ENCODE data around the gene ANKRD23.
"Not testable (repeated sequence)": the region's sequence is repeated elsewhere in the genome, so short reads cannot be mapped to it uniquely, and the experiment has no call there.

The ANKRD23 gene

GRCh38 chr2:96796497-96796896 lies 47.3 kb downstream of the ANKRD23 start:
- not testable (repeated sequence) for DNase-seq (ENCODE audit: low read depth)

GRCh38 chr2:96795076-96795475 lies 48.7 kb downstream of the ANKRD23 start:
- no peak for DNase-seq (ENCODE audit: low read depth)

GRCh38 chr2:96792772-96793749 lies 50.8 kb downstream of the ANKRD23 start:
- DNase-seq (ENCODE audit: low read depth): no peak

- no peak for DNase-seq (ENCODE audit: low read depth)
Observed at GRCh38 chr2:96789245-96789617, 54.6 kb downstream of the ANKRD23 start.

GRCh38 chr2:96788442-96789244 lies 55.2 kb downstream of the ANKRD23 start:
- no peak for DNase-seq (ENCODE audit: low read depth)

Measured in activated T-helper 9 cell treated with anti-CD3 and anti-CD28 coated beads, Interleukin-2, amount 50 U/mL, for 16 hours (primary cell).